ENCODE data around the gene TOMM34. TPM values are rescaled to one million over a fixed set of nuclear protein-coding genes. Genes with fewer than 3 reads are reported as not detected.

Gene TOMM34, protein sequence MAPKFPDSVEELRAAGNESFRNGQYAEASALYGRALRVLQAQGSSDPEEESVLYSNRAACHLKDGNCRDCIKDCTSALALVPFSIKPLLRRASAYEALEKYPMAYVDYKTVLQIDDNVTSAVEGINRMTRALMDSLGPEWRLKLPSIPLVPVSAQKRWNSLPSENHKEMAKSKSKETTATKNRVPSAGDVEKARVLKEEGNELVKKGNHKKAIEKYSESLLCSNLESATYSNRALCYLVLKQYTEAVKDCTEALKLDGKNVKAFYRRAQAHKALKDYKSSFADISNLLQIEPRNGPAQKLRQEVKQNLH
- total RNA-seq: 17.6 and 25.2 TPM in 2 replicates

- peak; percentile 78 for DNase-seq (ENCODE audit: low read depth)
Measured at GRCh38 chr20:44960103-44960852, at the start of gene TOMM34. Gene TOMM34, minus strand, starts transcription at chr20:44960397. Its CDS starts 64 bp downstream, at chr20:44960333.

DNA sequence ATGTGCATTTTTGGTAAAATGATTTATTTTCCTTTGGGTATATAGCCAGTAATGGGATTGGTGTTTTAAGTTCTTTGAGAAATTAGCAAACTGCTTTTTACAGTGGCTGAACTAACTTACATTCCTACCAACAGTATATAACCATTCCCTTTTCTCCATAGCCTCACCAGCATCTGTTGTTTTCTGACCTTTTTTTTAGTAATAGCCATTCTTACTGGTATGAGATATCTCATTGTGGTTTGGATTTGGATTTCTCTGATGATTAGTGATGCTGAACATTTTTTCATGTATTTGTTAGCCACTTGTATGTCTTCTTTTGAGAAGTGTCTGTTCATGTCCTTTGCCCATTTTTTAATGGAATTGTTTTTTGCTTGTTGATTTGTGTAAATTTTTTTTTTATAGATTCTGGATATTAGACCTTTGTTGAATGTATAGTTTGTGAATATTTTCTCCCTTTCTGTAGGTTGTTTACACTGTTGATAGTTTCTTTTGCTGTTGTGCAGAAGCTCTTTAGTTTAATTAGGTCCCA is 48.4 kb upstream of the TOMM34 start:
- no peak overlapping the region for H3K4me3 ChIP-seq (ENCODE audit: low read depth, low read length)
- no peaks in the 10 kb centered on the region for H3K27me3 ChIP-seq (ENCODE audit: control insufficient read depth, insufficient read depth, low read length)
- FAIRE-seq (no peak), DNase-seq (ENCODE audit: low read depth) (no peak)
- no peak for TF ChIP-seq CTCF (IDR thresholded peaks at IDR 0.05; ENCODE audit: insufficient read depth, low read length, severe bottlenecking)
- H3K36me3 ChIP-seq (ENCODE audit: control insufficient read depth, insufficient read depth, low read length): peaks cover 1% of the 10 kb centered on the region

More at GRCh38 chr20:44960103-44960852, at the start of gene TOMM34:
- no peak for FAIRE-seq
- H3K36me3 ChIP-seq (ENCODE audit: control insufficient read depth, insufficient read depth, low read length): peaks cover 5% of the 10 kb centered on the region
- TF ChIP-seq CTCF (IDR thresholded peaks at IDR 0.05; ENCODE audit: insufficient read depth, low read length, severe bottlenecking): no peak
- peak within 1 kb of the TSS; percentile 81 for H3K4me3 ChIP-seq (ENCODE audit: low read depth, low read length)
- H3K27me3 ChIP-seq (ENCODE audit: control insufficient read depth, insufficient read depth, low read length): no peaks in the 10 kb centered on the region

DNA sequence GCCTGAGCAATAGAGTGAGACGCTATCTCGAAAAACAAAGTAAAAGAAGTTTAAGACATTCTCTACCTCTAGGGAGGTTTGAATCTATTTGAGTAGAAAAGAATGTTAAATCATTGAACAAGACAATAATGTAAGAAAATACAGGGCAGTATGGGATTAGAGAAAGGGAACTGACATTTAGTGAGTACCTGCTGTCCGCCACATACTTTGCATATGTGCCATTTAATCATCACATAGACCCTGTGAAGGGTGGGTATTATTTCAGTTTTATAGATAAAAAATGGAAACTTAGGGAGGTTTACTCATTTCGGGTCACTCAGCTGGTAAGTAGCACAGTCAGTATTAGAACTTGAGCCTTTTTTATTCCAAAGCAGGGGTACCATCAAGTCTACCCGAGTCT is 37.5 kb upstream of the TOMM34 start:
- no peak for FAIRE-seq
- no peak for TF ChIP-seq CTCF (IDR thresholded peaks at IDR 0.05; ENCODE audit: insufficient read depth, low read length, severe bottlenecking)
- Histone ChIP-seq H3K27me3 (ENCODE audit: control insufficient read depth, insufficient read depth, low read length) (no peaks in the 10 kb centered on the region), H3K36me3 (ENCODE audit: control insufficient read depth, insufficient read depth, low read length) (peaks cover 20% of the 10 kb centered on the region), H3K4me3 (ENCODE audit: low read depth, low read length) (no peak overlapping the region)
- no peak for DNase-seq (ENCODE audit: low read depth)

DNA sequence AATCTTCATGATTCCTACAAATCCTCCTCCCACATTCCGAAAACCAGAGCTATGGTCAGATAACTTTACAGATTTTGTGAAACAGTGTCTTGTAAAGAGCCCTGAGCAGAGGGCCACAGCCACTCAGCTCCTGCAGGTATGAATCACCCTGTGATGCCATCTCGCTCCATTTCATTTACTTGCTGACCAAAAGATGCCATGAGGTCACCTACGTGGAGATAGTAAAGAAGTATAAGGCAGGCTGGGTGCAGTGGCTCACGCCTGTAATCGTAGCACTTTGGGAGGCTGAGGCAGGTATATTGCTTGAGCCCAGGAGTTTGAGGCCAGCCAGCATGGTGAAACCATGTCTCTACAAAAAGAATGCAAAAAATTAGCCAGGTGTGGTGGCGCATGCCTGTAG is 37.0 kb upstream of the TOMM34 start:
- no peaks in the 10 kb centered on the region for H3K27me3 ChIP-seq (ENCODE audit: control insufficient read depth, insufficient read depth, low read length)
- H3K36me3 ChIP-seq (ENCODE audit: control insufficient read depth, insufficient read depth, low read length): peaks cover 20% of the 10 kb centered on the region
- FAIRE-seq (no peak), DNase-seq (ENCODE audit: low read depth) (no peak)
- H3K4me3 ChIP-seq (ENCODE audit: low read depth, low read length): no peak overlapping the region
- TF ChIP-seq CTCF (IDR thresholded peaks at IDR 0.05; ENCODE audit: insufficient read depth, low read length, severe bottlenecking): no peak

DNA sequence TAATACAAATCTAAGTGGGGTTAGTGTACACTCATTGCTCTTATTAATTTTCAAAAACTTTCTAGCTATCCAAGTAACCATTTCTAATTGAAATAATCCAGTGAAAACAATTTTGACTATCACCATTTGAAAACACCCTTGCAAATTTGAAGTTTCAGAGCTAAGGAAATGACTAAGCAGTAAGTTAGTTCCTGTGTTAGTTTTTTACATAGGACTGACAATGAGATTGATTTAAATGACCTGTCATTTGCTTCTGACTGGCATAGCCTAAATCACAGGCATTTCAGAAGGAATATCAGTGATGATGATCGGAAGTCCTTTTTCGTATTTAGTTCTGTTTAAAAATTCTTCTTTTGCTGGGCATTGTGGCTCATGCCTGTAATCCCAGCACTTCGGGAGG is 33.1 kb upstream of the TOMM34 start:
- Histone ChIP-seq H3K4me3 (ENCODE audit: low read depth, low read length) (no peak overlapping the region), H3K36me3 (ENCODE audit: control insufficient read depth, insufficient read depth, low read length) (peaks cover 13% of the 10 kb centered on the region), H3K27me3 (ENCODE audit: control insufficient read depth, insufficient read depth, low read length) (no peaks in the 10 kb centered on the region)
- no peak for TF ChIP-seq CTCF (IDR thresholded peaks at IDR 0.05; ENCODE audit: insufficient read depth, low read length, severe bottlenecking)
- FAIRE-seq (no peak), DNase-seq (ENCODE audit: low read depth) (peak; percentile 60)

All from bronchial epithelial cell (primary cell).